ENCODE data around the gene HEATR9. TPM values are rescaled to one million over a fixed set of nuclear protein-coding genes. Genes with fewer than 3 reads are reported as not detected.

HEATR9 gene
- total and polyA plus RNA-seq, 2 of the 13 experiments (the other 11 are each of a cell fraction or from before 2014, with no cell fraction given): not detected

DNA sequence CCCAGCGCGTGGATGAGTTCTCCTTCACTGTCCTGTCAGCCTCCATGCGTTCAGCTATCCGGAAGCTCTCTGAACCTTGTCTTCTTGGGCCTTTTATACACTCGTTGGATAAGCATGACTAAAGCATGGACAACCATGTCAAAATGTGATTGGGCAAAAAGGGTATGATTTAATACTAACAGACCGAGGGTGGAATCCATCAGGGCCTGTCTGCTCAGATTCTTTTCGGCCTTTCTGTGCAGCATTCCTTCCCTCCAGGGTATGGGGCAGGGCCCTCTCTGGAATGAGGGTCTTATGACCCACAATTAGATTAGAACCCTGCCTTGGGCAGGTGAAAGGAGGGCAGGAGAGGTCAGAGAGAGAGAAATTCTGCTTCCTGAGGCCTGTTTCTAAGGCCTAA is 25.5 kb upstream of the HEATR9 start (continued):
- TF ChIP-seq, protein P1, sequence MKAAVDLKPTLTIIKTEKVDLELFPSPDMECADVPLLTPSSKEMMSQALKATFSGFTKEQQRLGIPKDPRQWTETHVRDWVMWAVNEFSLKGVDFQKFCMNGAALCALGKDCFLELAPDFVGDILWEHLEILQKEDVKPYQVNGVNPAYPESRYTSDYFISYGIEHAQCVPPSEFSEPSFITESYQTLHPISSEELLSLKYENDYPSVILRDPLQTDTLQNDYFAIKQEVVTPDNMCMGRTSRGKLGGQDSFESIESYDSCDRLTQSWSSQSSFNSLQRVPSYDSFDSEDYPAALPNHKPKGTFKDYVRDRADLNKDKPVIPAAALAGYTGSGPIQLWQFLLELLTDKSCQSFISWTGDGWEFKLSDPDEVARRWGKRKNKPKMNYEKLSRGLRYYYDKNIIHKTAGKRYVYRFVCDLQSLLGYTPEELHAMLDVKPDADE (CRISPR knock-in tag; IDR thresholded peaks at IDR 0.05): no peak
- no peak for TF ChIP-seq ZNF550 (CRISPR knock-in tag; IDR thresholded peaks at IDR 0.05; ENCODE audit: borderline replicate concordance)

DNA sequence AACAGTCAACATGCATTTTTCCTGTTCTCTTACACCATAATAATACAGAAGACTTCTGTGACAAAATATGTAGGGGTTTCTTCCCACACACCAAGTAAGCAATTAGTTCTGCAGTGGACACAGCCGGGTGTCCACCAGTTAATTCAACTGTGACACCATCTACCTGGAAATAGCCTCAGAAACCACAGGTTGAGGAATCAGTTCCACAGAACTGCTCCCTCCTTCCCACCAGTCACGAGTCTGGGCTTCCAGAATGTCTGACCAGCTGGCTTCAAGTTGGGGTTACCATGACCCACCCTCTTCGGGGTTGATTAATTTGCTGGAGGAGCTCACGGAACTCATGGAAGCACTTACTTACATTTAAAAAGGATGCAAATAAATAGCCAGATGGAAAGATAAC is 25.1 kb upstream of the HEATR9 start:
- 13% methylated on average over 4 of the region's 4 CpGs for WGBS (ENCODE audit: low lambda C conversion rate)
- intact Hi-C loops (cut with micrococcal nuclease; ENCODE audit: unreplicated experiment): no loop called here
- ATAC-seq: no peak
- H3K4me3 ChIP-seq (replicated peaks in 1 of 3; ENCODE audit: insufficient read depth in 1 of 3, low read depth in 2 of 3, low read length in 3 of 3): no peak overlapping the region
- H3K27ac ChIP-seq (ENCODE audit: extremely low read length, insufficient read depth, low read length): no peak overlapping the region
- H3K4me2 ChIP-seq (ENCODE audit: low read depth, low read length): no peak overlapping the region
- in situ Hi-C loops (cut with HindIII; ENCODE audit: extremely low pct_ligation_motif_present, low pct_unique_long_range_greater_than_20kb): no loop called here
- no peak for FAIRE-seq
- no peaks in the 10 kb centered on the region for H3K36me3 ChIP-seq (replicated peaks in 1 of 2; ENCODE audit: control insufficient read depth in 1 of 2, insufficient read depth in 2 of 2, low read length in 2 of 2)
- POLR2A ChIA-PET: no interaction called here
- peaks cover 1 to 3% of the 10 kb centered on the region in 2 experiments; a peak in 1 of 5 replicates for H3K27me3 ChIP-seq (ENCODE audit: control insufficient read depth in 1 of 2, insufficient read depth in 2 of 2, low read length in 2 of 2)
- no TSS peak for BruUV-seq (replicated peaks)
- no peaks in the 10 kb centered on the region for H3K79me2 ChIP-seq (ENCODE audit: insufficient read depth, low read length)
- no peak overlapping the region for H3K9ac ChIP-seq (ENCODE audit: insufficient read depth, low read depth, low read length)
- no peak overlapping the region for H2AFZ ChIP-seq (ENCODE audit: low read length)
- no peak for DNase-seq (ENCODE audit: low spot score)
- CTCF ChIA-PET (ENCODE audit: low intra/inter-chr PET ratio, low total read pairs): no interaction called here
- no peaks in the 10 kb centered on the region for H4K20me1 ChIP-seq (ENCODE audit: insufficient read depth, low read length)
- no peaks in the 10 kb centered on the region for H3K9me3 ChIP-seq (ENCODE audit: low read length)
- H3K4me1 ChIP-seq (ENCODE audit: insufficient read depth, low read length): no peaks in the 10 kb centered on the region
- no peak for TF ChIP-seq ZNF672 (CRISPR knock-in tag; IDR thresholded peaks at IDR 0.05)
- no peak for TF ChIP-seq KDM4B (CRISPR knock-in tag; IDR thresholded peaks at IDR 0.05)
- no peak for TF ChIP-seq ZNF850 (CRISPR knock-in tag; conservative IDR thresholded peaks at IDR 0.05)
- TF ChIP-seq TAF1 (CRISPR knock-in tag; IDR thresholded peaks at IDR 0.05): no peak
- no peak for TF ChIP-seq ZNF232 (CRISPR knock-in tag; IDR thresholded peaks at IDR 0.05; ENCODE audit: borderline replicate concordance)
- TF ChIP-seq, protein P2, sequence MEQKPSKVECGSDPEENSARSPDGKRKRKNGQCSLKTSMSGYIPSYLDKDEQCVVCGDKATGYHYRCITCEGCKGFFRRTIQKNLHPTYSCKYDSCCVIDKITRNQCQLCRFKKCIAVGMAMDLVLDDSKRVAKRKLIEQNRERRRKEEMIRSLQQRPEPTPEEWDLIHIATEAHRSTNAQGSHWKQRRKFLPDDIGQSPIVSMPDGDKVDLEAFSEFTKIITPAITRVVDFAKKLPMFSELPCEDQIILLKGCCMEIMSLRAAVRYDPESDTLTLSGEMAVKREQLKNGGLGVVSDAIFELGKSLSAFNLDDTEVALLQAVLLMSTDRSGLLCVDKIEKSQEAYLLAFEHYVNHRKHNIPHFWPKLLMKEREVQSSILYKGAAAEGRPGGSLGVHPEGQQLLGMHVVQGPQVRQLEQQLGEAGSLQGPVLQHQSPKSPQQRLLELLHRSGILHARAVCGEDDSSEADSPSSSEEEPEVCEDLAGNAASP (CRISPR knock-in tag; IDR thresholded peaks at IDR 0.05; ENCODE audit: borderline replicate concordance): no peak
- no peak for TF ChIP-seq POLR2AphosphoS5 (IDR thresholded peaks at IDR 0.05; ENCODE audit: low read depth, low read length)
- no peak for TF ChIP-seq RELA (CRISPR knock-in tag; IDR thresholded peaks at IDR 0.05)
- TF ChIP-seq, protein P3, sequence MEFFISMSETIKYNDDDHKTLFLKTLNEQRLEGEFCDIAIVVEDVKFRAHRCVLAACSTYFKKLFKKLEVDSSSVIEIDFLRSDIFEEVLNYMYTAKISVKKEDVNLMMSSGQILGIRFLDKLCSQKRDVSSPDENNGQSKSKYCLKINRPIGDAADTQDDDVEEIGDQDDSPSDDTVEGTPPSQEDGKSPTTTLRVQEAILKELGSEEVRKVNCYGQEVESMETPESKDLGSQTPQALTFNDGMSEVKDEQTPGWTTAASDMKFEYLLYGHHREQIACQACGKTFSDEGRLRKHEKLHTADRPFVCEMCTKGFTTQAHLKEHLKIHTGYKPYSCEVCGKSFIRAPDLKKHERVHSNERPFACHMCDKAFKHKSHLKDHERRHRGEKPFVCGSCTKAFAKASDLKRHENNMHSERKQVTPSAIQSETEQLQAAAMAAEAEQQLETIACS (CRISPR knock-in tag; IDR thresholded peaks at IDR 0.05): no peak
- no peak for TF ChIP-seq HIVEP1 (CRISPR knock-in tag; IDR thresholded peaks at IDR 0.05)
- no peak for TF ChIP-seq RFX5 (IDR thresholded peaks at IDR 0.05; ENCODE audit: low read depth, low read length)
- TF ChIP-seq, protein P4, sequence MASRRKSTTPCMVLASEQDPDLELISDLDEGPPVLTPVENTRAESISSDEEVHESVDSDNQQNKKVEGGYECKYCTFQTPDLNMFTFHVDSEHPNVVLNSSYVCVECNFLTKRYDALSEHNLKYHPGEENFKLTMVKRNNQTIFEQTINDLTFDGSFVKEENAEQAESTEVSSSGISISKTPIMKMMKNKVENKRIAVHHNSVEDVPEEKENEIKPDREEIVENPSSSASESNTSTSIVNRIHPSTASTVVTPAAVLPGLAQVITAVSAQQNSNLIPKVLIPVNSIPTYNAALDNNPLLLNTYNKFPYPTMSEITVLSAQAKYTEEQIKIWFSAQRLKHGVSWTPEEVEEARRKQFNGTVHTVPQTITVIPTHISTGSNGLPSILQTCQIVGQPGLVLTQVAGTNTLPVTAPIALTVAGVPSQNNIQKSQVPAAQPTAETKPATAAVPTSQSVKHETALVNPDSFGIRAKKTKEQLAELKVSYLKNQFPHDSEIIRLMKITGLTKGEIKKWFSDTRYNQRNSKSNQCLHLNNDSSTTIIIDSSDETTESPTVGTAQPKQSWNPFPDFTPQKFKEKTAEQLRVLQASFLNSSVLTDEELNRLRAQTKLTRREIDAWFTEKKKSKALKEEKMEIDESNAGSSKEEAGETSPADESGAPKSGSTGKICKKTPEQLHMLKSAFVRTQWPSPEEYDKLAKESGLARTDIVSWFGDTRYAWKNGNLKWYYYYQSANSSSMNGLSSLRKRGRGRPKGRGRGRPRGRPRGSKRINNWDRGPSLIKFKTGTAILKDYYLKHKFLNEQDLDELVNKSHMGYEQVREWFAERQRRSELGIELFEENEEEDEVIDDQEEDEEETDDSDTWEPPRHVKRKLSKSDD (CRISPR knock-in tag; IDR thresholded peaks at IDR 0.05; ENCODE audit: low read depth): no peak
- TF ChIP-seq RXRA (CRISPR knock-in tag; IDR thresholded peaks at IDR 0.05): no peak
- TF ChIP-seq PHF21A (CRISPR knock-in tag; IDR thresholded peaks at IDR 0.05): no peak
- TF ChIP-seq ZSCAN31 (CRISPR knock-in tag; IDR thresholded peaks at IDR 0.05; ENCODE audit: low read depth): no peak
- no peak for TF ChIP-seq EEA1 (CRISPR knock-in tag; IDR thresholded peaks at IDR 0.05; ENCODE audit: borderline replicate concordance)
- no peak for TF ChIP-seq GABPB1 (CRISPR knock-in tag; IDR thresholded peaks at IDR 0.05)

Measured in HepG2 (cell line).